PC-9 (cell line): Measurements from ENCODE around the gene DUOXA1.

Experiments
- CTCF ChIP-seq: fragments of 200-600 bp; sonication (generic); conservative IDR thresholded peaks from 2 replicates; pipeline ENCODE4 v1.6.1; 2017; ENCODE audit warnings: mixed run types, antibody characterized with exemption, mild to moderate bottlenecking, moderate library complexity
- EZH2 ChIP-seq: fragments of 200-600 bp; sonication (generic); IDR thresholded peaks from 2 replicates; pipeline ENCODE4 v1.8.0; 2017; ENCODE audit warnings: antibody characterized with exemption, low read depth

- no peak for TF ChIP-seq CTCF
- no peak for TF ChIP-seq EZH2
These were observed 8.7 kb downstream of the DUOXA1 start for GRCh38 chr15:45121020-45121419.
